NCI-H526 treated with DMSO at 0.1 percent for 48 hours (cell line): ENCODE measurements around the gene CSRNP2.
"Not testable (repeated sequence)": the region's sequence is repeated elsewhere in the genome, so short reads cannot be mapped to it uniquely, and the experiment has no call there.

Experiments
- DNase-seq: peaks from one replicate; lab custom pipeline; 2025; lab: John Stamatoyannopoulos, UW

Gene CSRNP2

DNA sequence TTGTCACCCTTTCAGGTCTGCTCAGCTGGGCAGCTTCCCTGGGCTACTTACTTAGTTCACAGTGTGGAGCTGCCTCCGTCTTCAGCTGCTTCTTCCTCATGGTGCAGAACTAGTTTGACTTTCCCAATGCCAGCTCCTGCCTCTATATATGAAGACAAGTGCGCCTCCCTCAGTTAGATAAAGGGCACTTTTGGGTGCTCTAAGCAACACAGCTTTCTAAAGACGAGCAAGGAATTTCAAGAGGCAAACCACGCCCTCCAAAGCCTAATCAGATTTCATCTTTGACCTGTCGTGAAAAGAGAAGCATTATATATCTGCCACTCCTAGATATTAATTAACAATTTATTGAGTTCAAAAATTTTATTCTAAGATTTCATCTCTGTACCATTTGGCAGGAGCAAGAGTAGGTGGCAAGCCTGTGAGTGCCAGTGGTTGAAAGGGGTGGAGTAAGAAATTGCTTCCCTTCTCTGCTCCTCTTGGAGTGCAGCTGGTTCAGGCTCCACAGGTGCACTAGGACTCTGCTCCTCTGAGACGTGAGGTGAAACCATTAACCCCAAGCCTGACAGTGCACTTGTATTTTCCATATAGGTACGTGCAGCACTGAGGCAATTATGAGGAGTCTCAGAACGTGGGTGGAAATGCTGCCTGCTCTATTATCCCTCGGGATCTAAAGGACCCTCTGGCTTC is 55.1 kb downstream of the CSRNP2 start:
- DNase-seq: peak; percentile 62

DNA sequence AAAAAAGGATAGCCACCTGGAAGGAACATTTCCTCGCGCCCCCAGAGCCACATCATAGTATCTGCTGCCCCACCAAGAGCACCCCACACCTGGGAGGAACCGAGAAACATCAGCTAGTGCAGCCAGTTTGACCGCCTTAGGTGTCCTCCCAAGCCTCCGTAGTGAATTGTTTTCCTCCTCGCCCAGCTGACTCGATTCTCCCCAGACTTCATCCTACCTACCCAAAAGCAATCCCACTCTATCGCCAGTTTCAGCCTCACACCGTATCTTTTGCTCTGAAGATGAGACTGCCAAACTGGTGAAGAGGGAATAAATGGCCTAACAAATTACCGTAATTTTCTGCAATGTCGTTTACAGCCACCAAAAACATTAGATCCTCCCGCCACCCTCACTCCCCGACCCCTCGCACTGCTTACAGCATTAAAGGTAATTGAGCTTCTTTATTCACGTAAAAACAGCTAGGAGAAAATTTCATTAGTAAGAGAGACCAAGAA is 56.0 kb downstream of the CSRNP2 start:
- DNase-seq: no peak

GRCh38 chr12:51025836-51026638 is 57.4 kb downstream of the CSRNP2 start, which contains the start of gene SLC11A2:
Gene SLC11A2 (minus strand): TSS chr12:51026384. CDS start chr12:51010728, 15,656 bp downstream.
- DNase-seq: peak; percentile 88

DNA sequence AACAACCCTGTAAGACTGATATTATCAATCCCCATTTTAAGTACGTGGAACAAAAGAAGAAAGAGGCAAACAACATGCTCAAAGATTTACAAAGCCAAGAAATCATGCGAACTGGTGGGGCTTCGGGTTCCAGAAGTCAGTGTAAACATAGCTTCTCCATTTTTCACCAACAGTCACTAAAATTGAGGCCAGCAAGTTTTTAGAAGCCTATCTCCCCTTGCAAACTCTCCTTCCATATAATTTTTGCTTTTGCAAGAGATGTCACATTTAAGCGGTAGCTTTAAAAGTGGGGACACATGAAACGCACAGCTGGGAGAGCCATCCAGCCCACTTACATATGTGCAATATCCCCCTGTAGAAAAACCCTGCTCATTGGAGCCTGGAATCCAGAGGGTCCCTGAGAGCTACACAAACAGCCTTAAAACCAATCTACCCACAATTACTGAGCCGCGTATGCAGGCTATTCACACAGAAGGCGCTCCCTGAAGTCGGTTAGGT is 58.0 kb downstream of the CSRNP2 start:
- DNase-seq: peak; percentile 43

GRCh38 chr12:51023625-51024382 is 59.6 kb downstream of the CSRNP2 start:
- no peak for DNase-seq

DNA sequence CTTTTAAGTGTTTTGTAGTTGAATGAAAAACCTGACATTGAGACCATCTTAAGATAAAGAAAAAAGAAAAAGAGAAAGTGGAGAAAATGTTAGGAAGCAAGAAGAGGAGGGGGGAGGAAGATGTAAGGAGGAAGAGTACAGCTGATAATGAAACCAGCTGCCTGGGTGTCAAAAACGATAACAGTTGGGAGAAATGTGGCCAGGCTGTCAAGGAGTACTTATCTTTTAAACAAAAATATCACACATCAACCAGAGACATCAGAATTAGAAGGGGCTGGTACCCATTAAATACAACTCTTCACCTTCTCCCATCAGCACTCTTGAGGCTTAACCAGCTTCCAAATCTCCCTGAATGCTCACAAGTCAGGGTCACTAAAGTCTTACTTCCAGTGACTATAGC is 61.7 kb downstream of the CSRNP2 start:
- no peak for DNase-seq

GRCh38 chr12:51020448-51021182 is 62.8 kb downstream of the CSRNP2 start:
- no peak for DNase-seq

- DNase-seq: no peak
Observed at GRCh38 chr12:51019927-51020326, 63.5 kb downstream of the CSRNP2 start.

DNA sequence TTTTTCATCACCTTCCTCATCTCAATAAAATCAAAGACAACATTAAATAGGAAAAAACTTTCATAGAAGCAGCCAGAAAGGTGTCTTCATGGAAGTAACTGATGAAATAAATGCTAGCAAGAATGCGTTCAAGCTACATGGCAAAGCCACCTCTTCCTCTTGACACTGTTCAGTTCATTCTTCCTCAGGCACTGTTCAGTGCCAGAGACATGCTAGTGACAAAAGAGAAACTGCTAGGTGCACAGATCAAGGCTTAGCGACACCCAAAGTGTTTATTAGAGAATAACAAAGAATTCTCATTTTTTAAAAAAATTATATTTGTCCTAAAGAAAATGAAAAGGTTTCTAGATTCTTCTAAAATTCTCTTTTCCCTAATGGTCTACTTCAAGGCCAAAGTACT is 64.4 kb downstream of the CSRNP2 start:
- DNase-seq: no peak

- no peak for DNase-seq
Observed at GRCh38 chr12:51017452-51017851, 65.9 kb downstream of the CSRNP2 start.

DNA sequence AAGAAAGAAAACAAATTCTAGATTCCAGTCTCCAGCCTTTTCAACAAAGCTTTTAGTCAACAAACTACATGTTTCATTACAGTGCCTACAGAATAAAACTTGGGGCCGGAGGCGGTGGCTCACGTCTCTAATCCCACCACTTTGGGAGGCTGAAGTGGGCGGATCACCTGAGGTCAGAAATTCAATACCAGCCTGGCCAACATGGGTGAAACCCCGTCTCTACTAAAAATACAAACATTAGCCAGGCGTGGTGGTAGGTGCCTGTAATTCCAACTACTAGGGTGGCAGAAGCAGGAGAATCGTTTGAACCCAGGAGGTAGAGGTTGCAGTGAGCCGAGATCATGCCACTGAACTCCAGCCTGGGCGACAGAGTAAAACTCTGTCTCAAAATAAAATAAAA is 68.9 kb downstream of the CSRNP2 start:
- DNase-seq: not testable (repeated sequence)

DNA sequence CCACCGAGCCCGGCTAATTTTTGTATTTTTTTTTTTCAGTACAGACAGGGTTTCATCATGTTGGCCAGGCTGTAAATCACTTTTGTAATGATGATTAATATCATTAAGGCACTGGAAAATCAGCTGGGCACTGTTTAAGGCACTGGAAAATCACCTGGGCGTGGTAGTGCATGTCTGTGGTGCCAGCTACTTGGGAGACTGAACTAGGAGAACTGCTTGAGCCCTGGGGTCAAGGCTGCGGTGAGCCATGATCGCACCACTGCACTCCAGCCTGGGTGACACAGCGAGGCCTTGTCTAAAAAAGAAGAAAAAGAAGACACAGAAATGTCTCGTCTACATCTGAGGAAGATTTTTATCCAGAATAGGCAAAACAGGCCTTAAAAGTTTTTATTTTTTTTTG is 70.0 kb downstream of the CSRNP2 start:
- DNase-seq: no peak

DNA sequence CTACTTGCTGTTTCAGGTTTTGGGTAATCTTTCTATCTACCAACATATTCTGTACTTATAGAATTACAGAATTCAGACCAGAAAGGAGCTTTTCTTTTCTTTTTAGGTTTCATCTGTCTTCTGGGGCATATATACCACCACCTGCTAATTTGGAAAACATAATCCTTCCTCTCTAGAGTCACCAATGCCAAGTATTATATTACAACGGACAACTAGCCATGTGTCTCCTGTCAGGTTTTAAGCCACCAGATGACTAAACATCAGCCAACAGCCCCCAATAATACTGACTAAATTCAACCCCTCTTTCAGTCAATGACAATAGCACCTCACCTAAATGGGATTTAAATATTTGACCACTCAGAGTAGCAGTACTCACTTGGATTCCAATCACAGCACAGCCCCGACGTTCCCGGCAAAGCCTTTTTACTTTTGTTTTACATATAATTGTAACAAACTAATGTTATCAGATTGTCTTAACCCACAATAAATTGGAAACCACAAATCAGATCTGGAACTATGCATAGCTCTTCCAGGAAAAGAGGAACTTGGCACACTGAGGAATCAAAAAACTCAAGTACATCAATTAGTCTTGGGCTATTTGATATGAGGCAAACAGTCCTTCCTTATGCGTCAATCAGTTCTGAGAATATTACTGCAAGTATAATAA is 70.7 kb downstream of the CSRNP2 start:
- DNase-seq: no peak

DNA sequence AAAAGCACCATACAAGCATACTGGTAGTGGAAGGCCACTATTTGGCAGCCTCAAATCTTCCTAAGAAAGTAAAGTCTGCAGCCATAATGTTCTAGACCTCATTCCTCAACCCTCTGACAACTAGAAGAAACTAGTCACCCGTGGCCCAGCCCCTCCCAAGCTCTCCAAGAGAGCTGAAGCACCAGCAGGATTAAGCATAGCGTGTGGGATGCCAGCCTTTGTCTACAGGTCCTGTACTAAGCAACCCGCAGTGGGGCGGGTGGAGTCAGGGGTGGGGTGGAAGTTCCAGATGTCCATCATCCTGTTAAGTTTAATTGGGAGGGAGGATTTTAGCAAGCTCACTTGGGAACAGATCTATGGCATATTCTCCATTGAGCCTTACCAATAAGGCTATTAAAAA is 71.4 kb downstream of the CSRNP2 start:
- DNase-seq: no peak
